Stimulated activated CD4-positive, alpha-beta T cell treated with anti-CD3 and anti-CD28 coated beads, TNF-alpha, amount 100 ng/mL, for 24 hours (primary cell): ENCODE measurements around the gene HSD17B12.
"Not testable (repeated sequence)": the region's sequence is repeated elsewhere in the genome, so short reads cannot be mapped to it uniquely, and the experiment has no call there.

Experiments
- DNase-seq, 3 experiments: peaks; one replicate each; pipeline ENCODE4 v3.0.0-alpha.2; 2020; ENCODE audit warnings: low read depth in 3 of 3

Gene HSD17B12

GRCh38 chr11:43680521-43681400, at the start of gene HSD17B12:
Gene HSD17B12, plus strand, starts transcription at chr11:43680738. Its CDS starts 90 bp downstream, at chr11:43680828.
- DNase-seq: peak; percentile 97 to 99 (median 99)

GRCh38 chr11:43631732-43632131, 48.8 kb upstream of the HSD17B12 start:
- DNase-seq: no peak

DNA sequence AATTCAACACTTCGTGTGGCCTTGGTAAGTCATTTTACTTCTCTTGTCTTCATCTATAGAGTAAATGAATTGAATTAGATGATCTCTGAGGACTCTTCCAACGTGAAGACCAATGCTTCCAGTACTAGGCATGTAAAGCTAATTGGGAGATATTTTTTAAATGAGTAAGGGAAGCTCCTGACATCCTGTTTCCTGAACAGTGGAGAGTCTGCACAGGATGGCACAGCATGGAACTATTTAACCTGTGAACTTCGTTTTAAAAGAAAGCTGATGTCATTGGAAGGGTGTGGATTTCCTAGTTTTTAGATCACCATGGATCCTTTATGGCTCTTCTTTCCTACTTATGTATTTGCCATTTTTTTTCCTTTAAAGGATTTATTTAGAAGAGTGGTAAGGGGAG, 48.4 kb upstream of the HSD17B12 start:
- no peak for DNase-seq

DNA sequence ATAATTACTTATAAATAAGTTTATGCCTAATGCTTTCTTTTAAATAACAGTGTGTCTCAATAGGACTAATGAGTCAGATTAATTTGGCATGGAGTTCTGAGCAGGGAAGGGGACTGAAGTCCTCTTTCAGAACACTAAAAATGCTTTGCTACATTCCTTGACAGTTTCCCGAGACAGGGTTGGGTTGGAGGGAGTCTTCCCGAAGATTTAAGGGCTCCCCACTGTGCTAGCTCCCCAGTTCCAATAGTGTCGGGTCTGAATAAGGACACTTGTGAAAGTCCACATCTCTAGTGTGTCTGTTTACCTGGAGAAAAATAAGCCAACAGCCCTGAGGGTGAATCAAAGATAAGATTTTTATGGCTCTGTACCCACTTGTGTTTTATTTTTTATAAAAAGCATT, 41.8 kb upstream of the HSD17B12 start:
- DNase-seq: no peak

DNA sequence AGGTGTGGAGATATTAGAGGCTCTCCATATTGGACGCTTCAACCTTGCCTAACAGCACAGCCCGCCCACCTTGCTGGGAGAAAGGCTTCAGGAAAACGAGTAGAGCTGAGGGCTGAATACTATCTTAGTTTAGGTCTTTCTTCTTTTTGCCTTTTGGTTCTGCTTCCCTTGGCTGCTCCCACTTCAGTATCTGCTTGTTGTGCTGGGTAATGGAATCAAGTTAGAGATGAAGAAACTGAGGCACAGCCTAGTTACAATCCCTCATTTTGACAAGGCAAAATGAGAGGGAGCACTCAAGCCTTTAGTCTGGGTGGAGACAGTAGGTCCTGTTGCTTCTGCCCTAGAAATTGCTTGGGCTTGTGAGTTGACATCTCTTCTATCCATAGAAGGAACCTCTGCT, 41.3 kb upstream of the HSD17B12 start:
- no peak for DNase-seq

DNA sequence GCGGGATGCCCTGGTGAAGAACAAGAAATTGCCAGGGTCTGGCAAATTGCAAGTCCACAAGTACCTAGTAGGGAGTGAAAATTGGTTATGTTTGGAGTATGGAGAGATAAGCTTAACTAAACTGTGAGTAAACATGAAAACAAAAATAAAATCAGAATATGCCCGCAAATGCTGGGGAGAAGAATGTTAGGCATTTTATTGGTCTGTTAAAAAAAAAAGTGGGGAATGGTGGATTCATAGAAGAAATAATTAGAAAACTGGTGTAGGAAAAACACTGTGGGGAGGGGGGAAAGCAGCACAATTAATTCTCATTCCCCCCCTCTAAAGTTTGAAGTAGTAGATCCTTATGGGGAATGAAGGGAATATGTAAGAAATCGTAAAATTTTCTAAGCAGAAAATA, 40.6 kb upstream of the HSD17B12 start:
- no peak for DNase-seq

DNA sequence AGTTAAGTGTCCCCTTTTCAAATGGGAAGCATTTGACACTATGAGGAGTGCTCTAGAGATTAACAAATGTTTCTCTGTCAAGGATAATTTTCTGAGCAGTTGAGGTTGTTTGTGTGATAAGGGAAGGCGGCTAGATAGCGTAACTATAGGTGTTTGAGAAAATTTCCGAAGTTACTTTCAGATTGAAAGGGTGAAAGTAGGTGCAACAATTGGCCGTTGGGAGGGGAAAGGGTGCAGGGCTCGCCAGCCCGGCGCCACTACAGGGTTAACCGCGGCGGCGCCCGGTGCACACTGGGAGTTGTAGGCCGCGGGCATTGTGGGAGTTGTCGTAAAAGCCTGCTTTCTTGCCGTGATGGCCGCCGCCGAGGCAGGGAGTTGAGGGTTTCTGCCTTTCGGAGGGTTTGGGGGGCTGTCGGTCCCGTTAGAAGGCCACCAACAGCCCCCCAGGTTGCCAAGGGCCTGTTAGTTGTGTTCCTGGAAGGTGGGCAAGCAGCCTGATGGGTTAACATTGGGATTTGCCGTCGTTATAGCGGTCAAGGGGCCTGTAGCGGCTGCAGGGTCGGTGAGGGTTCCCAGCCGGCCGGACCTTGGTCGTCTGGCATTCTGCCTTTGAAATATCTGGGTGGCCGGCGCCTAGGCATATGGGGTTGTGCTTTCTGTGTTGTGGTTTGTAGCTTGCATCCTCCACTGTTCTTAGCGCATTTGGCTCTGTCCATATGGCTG, 36.5 kb upstream of the HSD17B12 start:
- peak; percentile 71 to 85 (median 78) for DNase-seq

DNA sequence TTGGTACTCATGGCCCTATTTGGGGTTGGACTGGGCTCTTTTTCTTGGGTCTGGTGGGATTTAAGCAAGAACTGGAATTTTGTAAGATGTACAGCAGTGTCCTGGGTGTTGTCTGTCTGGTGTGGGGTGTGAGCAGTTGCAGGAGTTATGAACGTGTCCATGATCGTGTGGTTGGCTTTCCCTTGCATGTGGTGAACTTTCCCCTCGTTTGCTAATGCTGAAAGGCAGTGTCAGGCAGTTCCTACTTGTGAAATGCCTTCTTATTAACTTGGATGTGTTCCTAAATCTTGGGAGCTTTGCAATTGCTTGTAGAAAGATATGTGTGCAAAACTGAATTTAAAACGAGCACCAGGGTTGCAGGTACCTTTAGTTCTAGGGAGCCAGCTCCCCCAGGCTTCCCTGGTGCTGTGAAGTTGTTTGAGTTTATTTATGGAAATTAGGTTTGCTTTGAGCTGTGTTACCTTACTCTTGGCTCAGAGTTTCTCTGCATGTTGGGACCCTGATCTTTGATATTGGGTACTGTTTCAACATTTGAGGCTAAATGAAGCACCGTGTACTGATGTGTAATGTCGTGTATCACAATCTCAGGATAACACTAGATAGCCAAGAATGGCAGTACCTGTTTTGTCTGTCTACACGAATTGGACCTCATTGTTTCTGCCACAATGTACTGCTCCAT, 35.8 kb upstream of the HSD17B12 start:
- DNase-seq: no peak

GRCh38 chr11:43646767-43647166, 33.8 kb upstream of the HSD17B12 start:
- DNase-seq: no peak

DNA sequence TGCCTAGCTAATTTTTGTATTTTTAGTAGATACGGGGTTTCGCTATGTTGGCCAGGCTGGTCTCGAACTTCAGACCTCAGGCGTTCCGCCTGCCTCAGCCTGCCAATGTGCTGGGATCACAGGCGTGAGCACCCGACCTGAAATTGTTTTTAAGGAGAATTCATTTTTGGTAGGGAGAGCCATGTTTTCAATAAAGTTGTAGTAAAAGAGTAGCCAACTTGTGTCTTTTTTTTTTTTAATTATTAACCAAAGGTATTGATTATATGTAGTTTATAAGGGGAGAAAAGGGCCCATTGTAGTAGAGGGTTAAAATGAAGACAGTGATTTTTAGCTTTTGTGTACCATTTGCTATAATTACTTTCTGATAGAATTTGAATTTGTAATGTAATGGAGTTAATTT, 31.6 kb upstream of the HSD17B12 start:
- DNase-seq: no peak

DNA sequence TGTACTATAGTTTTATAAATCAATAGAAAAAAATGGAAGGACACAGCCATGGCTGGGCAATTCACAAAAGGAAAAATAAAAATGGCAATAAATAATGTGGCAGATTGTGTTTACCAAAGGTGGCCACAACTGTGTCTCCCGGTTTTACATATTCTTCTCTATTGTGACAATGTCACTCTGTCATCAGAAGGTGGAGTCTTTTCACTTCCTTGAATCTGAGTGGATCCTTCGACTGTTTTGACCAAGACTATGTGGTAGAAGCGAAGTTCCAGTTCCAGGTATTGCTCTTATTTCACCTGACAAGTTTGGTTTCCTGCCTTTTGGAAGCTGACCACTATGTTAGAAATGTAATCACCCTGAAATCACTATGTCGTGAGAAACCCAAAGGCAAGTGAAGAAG, 31.0 kb upstream of the HSD17B12 start:
- no peak for DNase-seq

DNA sequence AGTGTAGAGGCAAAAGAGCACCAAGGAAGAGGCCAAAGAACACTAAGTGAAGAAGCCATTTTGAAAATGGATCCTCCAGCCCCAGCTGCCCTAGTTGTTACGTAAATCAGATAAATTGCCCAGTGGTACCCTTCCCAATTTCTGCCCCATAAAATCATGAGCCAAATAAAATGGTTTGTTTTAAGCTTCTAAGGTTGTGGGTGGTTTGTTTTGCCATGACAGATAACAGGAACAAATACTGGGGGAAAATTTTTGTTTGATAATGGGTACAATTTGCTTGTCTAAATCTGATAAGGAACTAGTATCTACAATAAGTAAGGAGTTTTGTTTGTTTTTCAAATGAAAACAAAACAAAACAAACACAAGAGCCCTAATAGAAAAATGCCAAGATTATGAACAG, 30.6 kb upstream of the HSD17B12 start:
- DNase-seq: no peak

DNA sequence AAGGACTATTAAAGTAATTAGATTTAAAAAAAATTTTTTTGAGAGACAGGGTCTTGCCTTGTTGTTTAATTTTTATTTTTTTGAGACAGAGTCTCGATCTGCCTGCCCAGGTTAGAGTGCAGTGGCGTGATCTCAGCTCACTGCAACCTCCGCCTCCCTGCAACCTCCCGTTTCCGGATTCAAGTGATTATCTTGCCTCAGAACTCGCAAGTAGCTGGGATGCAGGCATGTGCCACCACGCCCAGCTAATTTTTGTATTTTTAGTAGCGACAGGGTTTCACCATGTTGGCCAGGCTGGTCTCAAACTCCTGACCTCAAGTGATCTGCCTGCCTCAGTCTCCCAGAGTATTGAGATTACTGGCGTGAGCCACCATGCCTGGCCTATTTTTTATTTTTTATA, 17.5 kb upstream of the HSD17B12 start:
- not testable (repeated sequence) for DNase-seq

GRCh38 chr11:43664295-43664694, 16.2 kb upstream of the HSD17B12 start:
- no peak for DNase-seq

DNA sequence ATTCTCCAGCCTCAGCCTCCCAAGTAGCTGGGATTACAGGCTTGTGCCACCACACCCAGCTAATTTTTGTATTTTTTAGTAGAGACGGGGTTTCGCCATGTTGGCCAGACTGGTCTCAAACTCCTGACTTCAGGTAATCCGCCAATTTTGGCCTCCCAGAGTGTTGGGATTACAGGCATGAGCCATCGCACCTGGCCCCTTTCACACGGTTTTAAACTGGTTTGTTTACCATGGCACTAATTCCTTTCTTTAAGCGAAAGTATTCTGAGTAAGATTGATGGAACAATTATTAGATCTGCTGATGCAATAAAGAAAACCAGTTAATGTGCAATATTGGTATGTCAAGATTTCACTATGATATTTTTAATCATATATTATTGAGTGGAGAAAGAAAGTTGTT, 9.3 kb upstream of the HSD17B12 start:
- not testable (repeated sequence) for DNase-seq

GRCh38 chr11:43674560-43674959, 6.0 kb upstream of the HSD17B12 start:
- DNase-seq: no peak

- DNase-seq: no peak
Observed at GRCh38 chr11:43676933-43677332, 3.6 kb upstream of the HSD17B12 start.

- DNase-seq: no peak
Observed at GRCh38 chr11:43681401-43681942, 934 bp downstream of the HSD17B12 start.

DNA sequence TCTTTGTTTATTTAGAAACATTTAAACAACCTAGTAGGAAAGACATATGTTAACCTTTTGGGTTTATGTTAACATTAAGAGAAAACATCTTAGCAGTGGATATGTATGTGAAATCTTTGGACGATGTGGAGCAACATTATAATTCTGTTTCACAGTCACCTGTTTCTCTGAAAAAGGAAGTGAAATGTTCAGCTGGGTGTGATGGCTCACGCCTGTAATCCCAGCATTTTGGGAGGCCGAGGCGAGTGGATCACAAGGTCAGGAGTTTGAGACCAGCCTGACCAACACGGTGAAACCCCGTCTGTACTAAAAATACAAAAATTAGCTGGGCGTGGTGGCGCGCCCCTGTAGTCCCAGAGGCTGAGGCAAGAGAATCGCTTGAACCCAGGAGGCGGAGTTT, 1.5 kb downstream of the HSD17B12 start:
- not testable (repeated sequence) for DNase-seq

- DNase-seq: no peak
Observed at GRCh38 chr11:43685440-43685839, 4.9 kb downstream of the HSD17B12 start.

DNA sequence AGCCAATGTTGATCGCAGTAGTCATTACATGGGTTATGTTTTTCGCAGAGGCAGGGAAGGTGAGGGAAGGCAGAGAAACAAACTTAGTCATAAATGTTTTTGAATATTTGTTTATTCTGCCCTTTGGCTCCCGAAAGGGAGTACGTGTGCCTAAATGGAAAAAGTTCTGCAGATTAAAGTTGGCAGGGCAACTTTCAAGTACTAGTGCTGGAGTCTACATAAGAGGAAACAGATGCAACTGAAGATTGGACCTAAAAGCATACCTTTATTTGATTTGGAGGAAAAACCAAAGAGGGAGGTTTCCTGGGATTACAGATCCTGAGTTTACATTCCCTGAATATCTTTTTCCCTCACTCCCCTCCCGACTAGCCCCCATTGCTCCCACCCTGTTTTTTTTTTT, 5.7 kb downstream of the HSD17B12 start:
- no peak for DNase-seq

DNA sequence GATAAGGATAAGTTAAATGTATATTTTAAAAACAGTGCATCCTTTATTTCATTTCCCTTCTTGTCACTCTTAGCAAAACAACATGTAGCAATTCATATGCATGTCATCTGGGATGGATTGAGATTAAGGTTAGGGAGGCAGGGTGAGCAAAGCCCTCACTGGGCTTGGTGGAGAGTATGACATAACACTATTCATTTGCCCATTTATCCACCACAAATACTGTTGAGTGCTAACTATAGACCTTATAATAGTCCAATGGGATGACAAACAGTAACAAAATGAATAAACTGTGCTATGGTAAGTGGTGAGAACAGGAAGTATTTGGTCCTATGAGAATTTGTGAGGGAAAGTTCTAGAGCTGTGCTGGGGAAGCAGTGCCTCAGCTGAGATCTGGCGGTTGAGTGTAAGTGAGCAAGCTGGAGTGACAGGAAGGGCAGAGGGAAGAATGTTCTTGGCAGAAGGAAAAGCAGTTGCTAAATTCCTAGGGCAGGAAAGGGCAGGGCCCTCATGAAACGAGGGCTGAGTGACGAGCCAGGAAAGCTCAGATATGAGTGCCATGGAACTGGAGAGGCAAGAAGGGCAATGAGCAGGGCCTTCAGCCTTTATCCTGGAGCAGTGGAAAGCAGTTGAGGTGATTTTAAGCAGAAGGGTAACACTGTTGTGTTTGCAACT, 6.7 kb downstream of the HSD17B12 start:
- DNase-seq: no peak
